OCI-LY1 (cell line): ENCODE measurements around the gene AANAT.

Source experiments
- EZH2 ChIP-seq: fragments of 200-600 bp; sonication (generic), shearing (Covaris generic); IDR thresholded peaks from 2 replicates; pipeline ENCODE4 v1.8.0; 2017; ENCODE audit warnings: borderline replicate concordance, mixed run types, mild to moderate bottlenecking, antibody characterized with exemption, low read length, moderate library complexity, mixed read lengths
- TF ChIP-seq, protein P1 (sequence below): fragments of 200-600 bp; sonication (generic), shearing (Covaris generic); IDR thresholded peaks from 2 replicates; pipeline ENCODE4 v1.5.1; 2017; ENCODE audit warnings: mild to moderate bottlenecking, antibody characterized with exemption, low read length, moderate library complexity, mixed read lengths

DNA sequence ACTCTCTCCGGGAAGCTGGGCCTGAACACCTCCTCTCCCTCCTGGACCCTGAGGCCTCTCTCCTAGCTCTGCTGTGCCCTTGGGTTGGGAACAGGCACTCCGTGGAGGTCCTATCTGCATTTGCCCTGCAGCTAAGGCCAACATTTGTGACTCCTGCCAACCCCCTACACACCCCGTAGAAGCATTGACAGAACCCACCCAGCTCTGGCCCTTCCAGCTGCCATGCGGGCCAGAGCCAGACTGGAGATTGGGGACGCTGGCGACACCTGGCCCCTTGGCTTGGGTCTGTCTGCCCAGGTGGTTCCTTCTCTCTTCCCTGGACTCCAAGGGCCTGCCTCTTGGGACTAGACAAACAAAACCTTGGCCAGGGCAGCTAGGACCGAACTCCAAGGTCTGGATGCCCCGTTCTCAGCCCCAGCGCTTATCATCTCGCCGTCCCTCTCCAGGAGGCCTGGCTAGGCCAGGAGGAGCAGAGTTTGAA, 34.5 kb downstream of the AANAT start:
- TF ChIP-seq, protein P1, sequence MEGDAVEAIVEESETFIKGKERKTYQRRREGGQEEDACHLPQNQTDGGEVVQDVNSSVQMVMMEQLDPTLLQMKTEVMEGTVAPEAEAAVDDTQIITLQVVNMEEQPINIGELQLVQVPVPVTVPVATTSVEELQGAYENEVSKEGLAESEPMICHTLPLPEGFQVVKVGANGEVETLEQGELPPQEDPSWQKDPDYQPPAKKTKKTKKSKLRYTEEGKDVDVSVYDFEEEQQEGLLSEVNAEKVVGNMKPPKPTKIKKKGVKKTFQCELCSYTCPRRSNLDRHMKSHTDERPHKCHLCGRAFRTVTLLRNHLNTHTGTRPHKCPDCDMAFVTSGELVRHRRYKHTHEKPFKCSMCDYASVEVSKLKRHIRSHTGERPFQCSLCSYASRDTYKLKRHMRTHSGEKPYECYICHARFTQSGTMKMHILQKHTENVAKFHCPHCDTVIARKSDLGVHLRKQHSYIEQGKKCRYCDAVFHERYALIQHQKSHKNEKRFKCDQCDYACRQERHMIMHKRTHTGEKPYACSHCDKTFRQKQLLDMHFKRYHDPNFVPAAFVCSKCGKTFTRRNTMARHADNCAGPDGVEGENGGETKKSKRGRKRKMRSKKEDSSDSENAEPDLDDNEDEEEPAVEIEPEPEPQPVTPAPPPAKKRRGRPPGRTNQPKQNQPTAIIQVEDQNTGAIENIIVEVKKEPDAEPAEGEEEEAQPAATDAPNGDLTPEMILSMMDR, result no peak
- TF ChIP-seq EZH2, result no peak
